DMS 273 (cell line): ENCODE results near the gene ISCU.
"Not testable (repeated sequence)": the region's sequence is repeated elsewhere in the genome, so short reads cannot be mapped to it uniquely, and the experiment has no call there.

Experiments used
- DNase-seq: peaks from one replicate; lab custom pipeline; 2025; ENCODE audit not compliant: unreplicated experiment; lab: John Stamatoyannopoulos, UW

Gene ISCU

GRCh38 chr12:108586306-108586705, 23.9 kb downstream of the ISCU start:
- DNase-seq = no peak

DNA sequence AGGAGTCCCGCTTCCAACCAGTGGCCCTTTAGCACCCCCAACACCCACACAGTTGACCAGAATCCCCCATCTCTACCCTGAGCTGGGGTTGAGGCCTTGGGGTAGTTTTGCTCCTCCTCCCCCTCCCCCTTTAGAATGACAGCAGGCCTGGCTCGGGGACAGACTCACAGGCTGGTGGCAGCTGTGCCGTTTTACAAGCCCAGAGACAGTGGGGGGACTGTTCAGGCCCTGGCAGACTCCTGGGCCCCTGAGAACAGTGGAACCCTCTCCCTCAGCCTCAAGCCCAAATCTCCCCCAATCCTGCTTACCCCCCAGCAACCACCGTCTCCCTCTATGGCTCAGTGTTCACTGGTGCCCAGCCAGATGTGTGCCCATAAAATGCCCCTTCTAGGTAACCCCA, 25.4 kb downstream of the ISCU start:
- DNase-seq = peak; percentile 27

GRCh38 chr12:108589028-108589839, 26.8 kb downstream of the ISCU start:
- DNase-seq = no peak

GRCh38 chr12:108589840-108590229, 27.4 kb downstream of the ISCU start:
- no peak for DNase-seq

GRCh38 chr12:108590463-108590862, 28.1 kb downstream of the ISCU start:
- DNase-seq = not testable (repeated sequence)

DNA sequence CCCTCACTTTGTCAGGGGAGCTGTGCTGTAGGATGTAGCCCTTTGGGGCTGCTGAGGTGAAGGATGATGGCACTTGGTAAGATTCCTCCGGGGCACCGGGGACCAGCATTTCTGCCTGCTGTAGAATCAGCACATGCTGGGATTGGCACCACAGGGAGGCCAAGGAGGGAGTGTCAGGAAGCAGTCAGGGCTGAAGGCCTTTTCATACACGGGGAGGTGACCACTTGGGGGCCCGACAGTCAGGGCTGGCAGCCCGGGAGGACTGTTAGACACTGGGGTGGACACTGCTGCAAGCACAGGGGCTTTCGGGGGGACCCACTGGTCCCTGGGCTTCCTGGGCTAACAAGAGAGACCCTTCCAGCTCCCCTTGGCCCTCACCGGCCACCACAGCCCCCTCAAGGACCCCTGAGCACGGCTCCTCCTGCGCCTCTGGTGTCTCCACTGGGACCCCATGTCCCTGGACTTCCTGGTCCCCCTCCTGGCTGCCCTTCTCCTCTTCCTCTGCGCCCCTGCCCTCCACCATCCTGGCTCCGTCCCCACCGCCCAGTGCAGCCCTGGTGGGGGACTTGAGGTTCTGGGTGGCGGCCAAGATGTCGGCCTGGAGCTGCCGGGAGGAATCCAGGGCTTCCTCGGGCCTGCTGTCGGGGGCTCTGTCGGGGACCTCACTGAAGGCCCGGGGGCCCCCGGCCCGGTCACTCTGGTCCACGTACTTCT, 29.0 kb downstream of the ISCU start:
- DNase-seq = no peak

DNA sequence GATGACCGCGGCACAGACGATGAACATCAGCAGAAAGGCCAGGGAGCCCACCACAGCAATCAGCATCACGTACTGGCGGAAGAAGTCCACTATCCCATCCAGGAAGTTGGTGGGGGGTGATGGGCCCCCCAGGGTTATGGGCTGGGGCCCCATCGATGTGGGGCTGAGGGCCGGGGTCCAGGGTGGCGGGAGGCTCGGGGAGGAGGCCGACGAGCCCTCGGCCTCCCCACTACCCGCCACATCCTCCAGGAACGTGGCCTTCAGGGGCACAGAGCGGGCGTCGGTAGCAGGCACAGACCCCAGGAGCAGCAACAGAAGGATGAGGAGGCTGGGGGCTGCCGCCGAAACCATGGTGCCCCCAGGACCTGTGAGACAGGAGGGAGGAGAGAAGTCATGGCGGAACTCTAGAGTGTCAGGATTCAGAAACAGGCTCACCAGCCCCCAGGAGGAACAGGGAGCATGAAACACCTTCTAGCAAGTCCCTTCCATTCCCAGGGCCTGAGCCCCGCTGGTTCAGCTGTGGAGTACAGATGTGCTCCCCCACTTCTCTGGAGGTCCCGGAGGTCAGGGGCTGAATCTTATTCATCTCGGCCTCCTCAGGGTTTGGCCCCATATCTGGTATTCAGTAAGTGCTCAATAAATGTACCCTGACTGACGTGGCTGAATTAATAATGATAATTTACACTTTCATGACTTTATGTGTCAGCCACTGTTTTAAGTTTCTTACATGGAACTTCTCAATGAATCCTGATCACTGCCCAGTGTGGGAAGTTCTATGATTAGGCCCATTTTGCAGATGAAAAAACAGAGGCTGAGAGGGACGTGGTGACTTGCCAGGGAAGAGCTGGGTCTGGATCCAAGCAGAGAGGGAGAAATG, 29.9 kb downstream of the ISCU start:
- no peak for DNase-seq

DNA sequence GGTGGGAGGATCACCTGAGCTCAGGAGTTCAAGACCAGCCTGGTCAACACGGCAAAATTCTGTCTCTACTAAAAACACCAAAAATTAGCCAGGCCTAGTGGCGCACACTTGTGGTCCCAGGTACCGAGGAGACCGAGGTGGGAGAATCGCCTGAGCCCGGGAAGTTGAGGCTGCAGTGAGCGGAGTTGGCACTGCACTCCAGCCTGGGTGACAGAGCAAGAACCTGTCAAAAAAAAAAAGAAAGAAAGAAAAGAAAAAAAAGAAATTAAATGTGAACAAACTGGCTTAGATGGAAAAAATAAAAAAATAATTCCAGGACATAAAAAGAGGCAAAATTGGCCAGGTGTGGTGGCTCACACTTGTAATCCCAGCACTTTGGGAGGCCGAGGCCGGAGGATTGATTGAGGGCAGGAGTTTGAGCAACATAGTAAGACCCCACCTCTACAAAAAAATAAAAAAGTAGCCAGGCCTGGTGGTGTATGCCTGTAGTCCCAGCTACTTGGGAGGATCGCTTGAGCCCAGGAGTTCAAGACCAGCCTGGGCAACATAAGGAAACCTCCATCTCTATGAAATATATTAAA, 32.0 kb downstream of the ISCU start:
- DNase-seq = no peak

DNA sequence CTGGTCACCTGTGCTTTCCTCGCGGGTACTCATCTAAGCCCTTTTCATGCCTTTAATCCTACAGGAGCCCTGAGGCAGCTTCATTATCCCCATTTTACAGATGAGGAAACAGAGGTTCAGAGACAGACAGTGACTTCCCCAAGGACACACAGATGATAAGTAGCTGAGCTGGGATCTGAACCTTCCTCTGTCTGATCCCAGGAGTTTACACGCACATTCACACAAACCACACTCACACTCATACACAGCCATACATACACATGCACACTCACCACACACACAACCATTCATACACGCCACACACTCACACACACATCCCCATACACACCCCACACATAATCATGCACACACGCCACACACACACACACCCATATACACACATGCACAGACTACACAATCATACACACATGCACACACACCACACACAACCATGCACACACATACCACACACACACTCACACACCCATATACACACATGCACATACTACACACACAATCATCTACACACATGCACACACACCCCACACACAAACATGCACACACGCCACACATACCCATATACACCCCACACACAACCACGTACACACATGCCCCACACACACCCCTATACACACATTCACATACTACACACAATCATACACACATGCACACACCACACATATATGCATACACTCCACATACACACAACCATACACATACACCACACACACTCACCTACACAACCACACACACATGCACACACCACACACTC, 32.7 kb downstream of the ISCU start:
- no peak for DNase-seq

DNA sequence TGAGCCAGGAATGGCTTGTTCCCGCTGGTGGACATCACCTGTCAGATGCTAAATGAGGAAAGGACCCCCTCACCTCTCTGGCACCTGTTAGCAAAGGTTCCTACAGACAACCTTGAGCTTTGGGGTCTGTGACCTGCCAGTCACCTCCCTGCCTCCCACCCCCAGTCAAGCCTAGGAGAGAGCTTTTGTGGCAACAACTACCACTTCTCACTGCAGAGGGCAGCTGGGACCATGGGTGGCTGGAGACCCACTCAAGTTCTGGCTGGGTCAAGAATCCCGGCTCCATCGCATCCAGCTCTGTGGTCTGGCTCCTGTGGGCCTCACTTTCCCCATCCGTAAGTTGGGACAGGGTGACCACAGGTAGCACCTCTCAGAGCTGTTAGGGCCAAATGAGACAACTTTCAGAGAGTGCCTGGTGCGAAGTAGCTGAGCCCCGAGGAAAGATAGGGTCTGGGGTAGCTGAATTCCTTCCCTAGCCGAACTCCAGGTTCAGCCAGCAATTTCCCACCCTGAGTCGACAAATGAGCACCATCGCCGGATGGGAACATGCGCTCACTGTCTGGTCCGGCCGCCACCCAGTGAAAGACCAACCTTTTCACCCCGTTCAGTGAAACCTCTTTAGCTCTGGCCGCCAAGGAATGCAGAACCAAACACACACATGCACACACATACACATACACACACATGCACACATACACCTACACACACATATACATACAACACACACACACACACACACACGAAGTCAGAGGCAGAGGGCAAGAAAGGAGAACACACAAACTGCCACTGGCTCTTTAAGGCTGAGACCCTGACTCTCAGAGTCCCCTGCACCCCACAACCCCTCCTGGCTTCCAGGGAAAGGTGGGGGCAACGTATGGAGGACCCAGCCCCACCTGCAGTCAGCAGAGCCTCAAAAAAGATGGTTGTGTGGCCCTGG, 33.6 kb downstream of the ISCU start:
- no peak for DNase-seq

- DNase-seq = no peak
These were observed 34.6 kb downstream of the ISCU start for GRCh38 chr12:108596854-108597558.

DNA sequence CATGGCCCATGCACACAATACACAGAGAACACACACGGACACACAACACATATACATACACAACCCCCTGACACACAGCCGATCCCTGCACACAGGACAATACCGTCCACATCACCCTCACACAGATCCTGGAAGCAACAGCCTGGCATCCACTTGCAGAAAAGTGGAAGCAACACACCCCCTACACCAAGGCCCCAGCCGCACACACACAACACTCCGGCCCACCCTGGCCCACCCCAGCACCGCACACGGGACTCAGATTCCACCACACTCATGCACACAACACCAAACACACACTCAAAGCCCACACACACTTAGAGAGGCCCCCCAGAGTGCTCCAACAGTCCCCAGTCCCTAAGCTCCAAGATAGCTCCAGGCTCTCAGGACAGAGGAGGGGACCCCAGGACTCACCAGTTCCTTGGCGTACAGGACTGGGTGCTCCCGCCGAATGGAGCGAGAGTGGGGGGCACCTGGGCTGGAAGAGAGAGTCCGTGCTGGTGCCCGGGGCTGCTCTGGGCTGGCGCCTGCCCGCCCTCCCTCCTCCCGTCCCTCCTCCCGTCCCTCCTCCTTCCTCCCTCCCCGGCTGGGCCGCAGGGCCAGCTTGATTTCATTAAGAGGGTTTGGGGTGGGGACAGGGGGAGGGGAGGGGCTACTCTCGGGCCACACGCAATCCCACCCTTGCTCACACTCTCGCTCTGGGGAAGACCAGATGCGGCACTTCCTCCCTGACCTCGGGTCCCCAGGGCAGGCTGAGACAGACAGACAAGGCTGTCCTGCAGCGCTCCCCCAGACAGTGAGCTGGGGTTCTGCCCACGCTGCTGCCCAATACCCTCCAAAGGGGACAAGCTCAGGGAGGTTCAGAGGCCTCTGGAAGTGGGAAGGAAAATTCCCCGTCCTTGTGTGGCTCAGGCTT, 35.4 kb downstream of the ISCU start, which contains the start of gene TMEM119:
TMEM119 (minus strand) TSS at position 526 of the 913 bp plus-strand sequence. CDS start 5,701 bp downstream, outside the sequence.
- DNase-seq = no peak

GRCh38 chr12:108598553-108599250, 36.3 kb downstream of the ISCU start:
- no peak for DNase-seq

GRCh38 chr12:108599541-108599940, 37.1 kb downstream of the ISCU start:
- DNase-seq = no peak

- no peak for DNase-seq
These were observed 37.7 kb downstream of the ISCU start for GRCh38 chr12:108599948-108600701.

- no peak for DNase-seq
These were observed 38.3 kb downstream of the ISCU start for GRCh38 chr12:108600702-108601007.
